Testis (tissue), 2 donors: Measurements from ENCODE around the gene DIAPH3.

Source experiments
- CTCF ChIP-seq, 3 experiments: fragments of 450-650 bp in 2 of 3; fragments of 200-600 bp in 1 of 3; sonication (generic) in 1 of 3; IDR thresholded peaks; one replicate each; pipeline ENCODE4 v1.5.1; 2016 to 2019; ENCODE audit warnings: antibody characterized with exemption in 3 of 3, mild to moderate bottlenecking in 2 of 3, moderate library complexity in 1 of 3
- POLR2A ChIP-seq: fragments of 450-650 bp; IDR thresholded peaks from one replicate; pipeline ENCODE4 v1.6.1; 2017; ENCODE audit warnings: antibody characterized with exemption, mild to moderate bottlenecking, moderate library complexity

- no peak for TF ChIP-seq CTCF (IDR thresholded peaks at IDR 0.05)
- TF ChIP-seq POLR2A, result no peak
Observed at GRCh38 chr13:59770451-59770850, 393.3 kb downstream of the DIAPH3 start.
